Measurements from ENCODE around the gene SMARCD2.
A peak's percentile ranks its signal among the peaks of the same experiment; 100 is the strongest.

SMARCD2 gene

GRCh38 chr17:63817736-63818385, 24.6 kb downstream of the SMARCD2 start:
- DNase-seq (ENCODE audit: extremely low spot score): peak; percentile 4
- POLR2A ChIA-PET: no interaction called here
- no peak for TF ChIP-seq CTCF (IDR thresholded peaks at IDR 0.05; ENCODE audit: control extremely low read depth, extremely low read depth, low read depth, missing control alignments)
- CTCF ChIA-PET: interaction anchor here (0.9 to 1.7 kb wide), 7 partner anchors 10 to 31 kb away, joined by 3 to 7 read pairs (median 4); partner anchors contain the start of gene FTSJ3

- peak; percentile 1 for DNase-seq (ENCODE audit: extremely low spot score)
- POLR2A ChIA-PET: no interaction called here
- CTCF ChIA-PET: interaction anchor here (1.0 to 2.8 kb wide), 4 partner anchors 11 to 32 kb away, joined by 3 to 10 read pairs (median 5); partner anchors contain the start of genes FTSJ3 and PSMC5
- no peak for TF ChIP-seq CTCF (IDR thresholded peaks at IDR 0.05; ENCODE audit: control extremely low read depth, extremely low read depth, low read depth, missing control alignments)
Measured at GRCh38 chr17:63816669-63817068, 25.8 kb downstream of the SMARCD2 start.

- ChIA-PET POLR2A (no interaction called here), CTCF (interaction anchor here (1.0 to 2.8 kb wide), 5 partner anchors 12 to 52 kb away, joined by 3 to 10 read pairs (median 3); partner anchors contain the start of genes FTSJ3 and PSMC5)
Measured at GRCh38 chr17:63816123-63816522, 26.4 kb downstream of the SMARCD2 start.

GRCh38 chr17:63809970-63810369, 32.5 kb downstream of the SMARCD2 start:
- POLR2A ChIA-PET: interaction anchor here (0.6 to 0.7 kb wide), 2 partner anchors 105 to 995 kb away, joined by 4 to 5 read pairs; no protein-coding TSS in a partner anchor
- CTCF ChIA-PET: interaction anchor here (1.0 to 1.9 kb wide), 4 partner anchors 10 to 28 kb away, joined by 3 to 6 read pairs (median 4); no protein-coding TSS in a partner anchor
- DNase-seq (ENCODE audit: extremely low spot score): no peak
- no peak for TF ChIP-seq CTCF (IDR thresholded peaks at IDR 0.05; ENCODE audit: control extremely low read depth, extremely low read depth, low read depth, missing control alignments)

More at GRCh38 chr17:63816123-63816522, 26.4 kb downstream of the SMARCD2 start:
- TF ChIP-seq CTCF (IDR thresholded peaks at IDR 0.05; ENCODE audit: control extremely low read depth, extremely low read depth, low read depth, missing control alignments): no peak
- peak; percentile 1 for DNase-seq (ENCODE audit: extremely low spot score)

GRCh38 chr17:63805591-63805990, 36.9 kb downstream of the SMARCD2 start:
- CTCF ChIA-PET: no interaction called here
- POLR2A ChIA-PET: no interaction called here
- TF ChIP-seq CTCF (IDR thresholded peaks at IDR 0.05; ENCODE audit: control extremely low read depth, extremely low read depth, low read depth, missing control alignments): no peak
- DNase-seq (ENCODE audit: extremely low spot score): no peak

- ChIA-PET CTCF (interaction anchor here (0.9 to 2.0 kb wide), 6 partner anchors 11 to 48 kb away, joined by 3 to 7 read pairs (median 4); no protein-coding TSS in a partner anchor), POLR2A (no interaction called here)
- no peak for TF ChIP-seq CTCF (IDR thresholded peaks at IDR 0.05; ENCODE audit: control extremely low read depth, extremely low read depth, low read depth, missing control alignments)
- no peak for DNase-seq (ENCODE audit: extremely low spot score)
Measured at GRCh38 chr17:63804328-63804727, 38.2 kb downstream of the SMARCD2 start.
